Activated naive CD4-positive, alpha-beta T cell treated with anti-CD3 and anti-CD28 coated beads, Interleukin-2, amount 10 ng/mL, durations not matched to agents 7 days and 5 days (primary cell): ENCODE results near the gene TAC4.

Experiments
- CTCF ChIA-PET: fragments of 350-600 bp; sonication (Branson Sonifier 250); formaldehyde crosslinking; loops from one replicate; lab custom pipeline; 2021; ENCODE audit warnings: antibody characterized with exemption; lab: Charles Lee
- DNase-seq: peaks from one replicate; pipeline ENCODE4 v3.0.0-alpha.2; 2020
- H3K27ac Mint-ChIP-seq: one replicate; pipeline ENCODE4 v1.8.0; 2021; ENCODE audit warnings: mild to moderate bottlenecking, moderate library complexity, mixed read lengths
- H3K27me3 Mint-ChIP-seq: one replicate; pipeline ENCODE4 v1.8.0; 2021; ENCODE audit warnings: mild to moderate bottlenecking, mixed read lengths
- H3K36me3 Mint-ChIP-seq: one replicate; pipeline ENCODE4 v1.8.0; 2021; ENCODE audit warnings: mixed read lengths
- H3K4me1 Mint-ChIP-seq: one replicate; pipeline ENCODE4 v1.8.0; 2021; ENCODE audit warnings: mixed read lengths
- H3K4me3 Mint-ChIP-seq: one replicate; pipeline ENCODE4 v1.8.0; 2021; ENCODE audit warnings: mild to moderate bottlenecking, moderate library complexity, mixed read lengths
- H3K9me3 Mint-ChIP-seq: one replicate; pipeline ENCODE4 v1.8.0; 2021; ENCODE audit warnings: mixed read lengths

TAC4 gene

GRCh38 chr17:49866019-49866380 lies 18.1 kb upstream of the TAC4 start:
- Mint-ChIP-seq H3K4me3 (no peak overlapping the region), H3K27ac (no peak overlapping the region), H3K36me3 (no peaks in the 10 kb centered on the region), H3K4me1 (no peaks in the 10 kb centered on the region), H3K27me3 (peaks cover 33% of the 10 kb centered on the region), H3K9me3 (no peaks in the 10 kb centered on the region)
- DNase-seq = no peak
- CTCF ChIA-PET = interaction anchor here (1.1 to 1.5 kb wide), 2 partner anchors 14 to 131 kb away, joined by 3 to 6 read pairs; no protein-coding TSS in a partner anchor

- CTCF ChIA-PET = interaction anchor here (1.4 to 3.9 kb wide), 3 partner anchors 113 to 135 kb away, joined by 4 to 77 read pairs (median 27); no protein-coding TSS in a partner anchor
- no peaks in the 10 kb centered on the region for H3K4me1 Mint-ChIP-seq
- no peaks in the 10 kb centered on the region for H3K36me3 Mint-ChIP-seq
- no peak overlapping the region for H3K4me3 Mint-ChIP-seq
- no peak overlapping the region for H3K27ac Mint-ChIP-seq
- peaks cover 42% of the 10 kb centered on the region for H3K27me3 Mint-ChIP-seq
- no peak for DNase-seq
- no peaks in the 10 kb centered on the region for H3K9me3 Mint-ChIP-seq
Measured at GRCh38 chr17:49862781-49863331, 15.0 kb upstream of the TAC4 start.

- Mint-ChIP-seq H3K27me3 (peaks cover 39% of the 10 kb centered on the region), H3K36me3 (no peaks in the 10 kb centered on the region), H3K4me1 (no peaks in the 10 kb centered on the region), H3K27ac (no peak overlapping the region), H3K4me3 (no peak overlapping the region), H3K9me3 (no peaks in the 10 kb centered on the region)
- CTCF ChIA-PET = interaction anchor here (0.6 to 3.9 kb wide), 13 partner anchors 9 to 226 kb away, joined by 3 to 77 read pairs (median 3); no protein-coding TSS in a partner anchor
- peak; percentile 60 for DNase-seq
Measured at GRCh38 chr17:49861150-49861884, 13.4 kb upstream of the TAC4 start.

- DNase-seq = no peak
- Mint-ChIP-seq H3K36me3 (no peaks in the 10 kb centered on the region), H3K27me3 (peaks cover 40% of the 10 kb centered on the region), H3K27ac (no peak overlapping the region), H3K4me1 (no peaks in the 10 kb centered on the region), H3K4me3 (no peak overlapping the region), H3K9me3 (no peaks in the 10 kb centered on the region)
- CTCF ChIA-PET = interaction anchor here (0.7 to 3.9 kb wide), 6 partner anchors 8 to 137 kb away, joined by 3 to 77 read pairs (median 4); no protein-coding TSS in a partner anchor
Measured at GRCh38 chr17:49859991-49860953, 12.4 kb upstream of the TAC4 start.

GRCh38 chr17:49858796-49859195 lies 10.9 kb upstream of the TAC4 start:
- Mint-ChIP-seq H3K27ac (no peak overlapping the region), H3K9me3 (no peaks in the 10 kb centered on the region), H3K36me3 (no peaks in the 10 kb centered on the region), H3K27me3 (peaks cover 49% of the 10 kb centered on the region), H3K4me1 (no peaks in the 10 kb centered on the region), H3K4me3 (no peak overlapping the region)
- CTCF ChIA-PET = interaction anchor here (8.1 kb wide), 1 partner anchor 138 kb away, joined by 46 read pairs; the partner anchor contains the start of gene DLX3
- DNase-seq = no peak

- H3K4me3 Mint-ChIP-seq = no peak overlapping the region
- CTCF ChIA-PET = interaction anchor here (1.2 to 8.1 kb wide), 3 partner anchors 26 to 286 kb away, joined by 3 to 46 read pairs (median 4); partner anchors contain the start of gene DLX3
- H3K9me3 Mint-ChIP-seq = no peaks in the 10 kb centered on the region
- no peaks in the 10 kb centered on the region for H3K36me3 Mint-ChIP-seq
- H3K27ac Mint-ChIP-seq = no peak overlapping the region
- DNase-seq = no peak
- H3K27me3 Mint-ChIP-seq = peaks cover 61% of the 10 kb centered on the region
- H3K4me1 Mint-ChIP-seq = peaks cover 19% of the 10 kb centered on the region
Measured at GRCh38 chr17:49854126-49854525, 6.3 kb upstream of the TAC4 start.

GRCh38 chr17:49853470-49854015 lies 5.7 kb upstream of the TAC4 start:
- Mint-ChIP-seq H3K4me1 (peaks cover 19% of the 10 kb centered on the region), H3K27me3 (peaks cover 56% of the 10 kb centered on the region), H3K36me3 (no peaks in the 10 kb centered on the region), H3K9me3 (no peaks in the 10 kb centered on the region), H3K27ac (no peak overlapping the region), H3K4me3 (no peak overlapping the region)
- CTCF ChIA-PET = interaction anchor here (1.2 to 8.1 kb wide), 3 partner anchors 26 to 286 kb away, joined by 3 to 46 read pairs (median 4); partner anchors contain the start of gene DLX3
- no peak for DNase-seq

- H3K4me1 Mint-ChIP-seq = peaks cover 19% of the 10 kb centered on the region
- no peaks in the 10 kb centered on the region for H3K9me3 Mint-ChIP-seq
- H3K4me3 Mint-ChIP-seq = peak overlapping the region; percentile 88
- peak; percentile 77 for DNase-seq
- H3K27ac Mint-ChIP-seq = peak overlapping the region; percentile 81
- H3K36me3 Mint-ChIP-seq = peaks cover 2% of the 10 kb centered on the region
- CTCF ChIA-PET = interaction anchor here (0.6 to 8.1 kb wide), 9 partner anchors 9 to 295 kb away, joined by 3 to 46 read pairs (median 3); partner anchors contain the start of gene DLX3
- H3K27me3 Mint-ChIP-seq = peaks cover 51% of the 10 kb centered on the region
Measured at GRCh38 chr17:49851387-49852291, 3.8 kb upstream of the TAC4 start.

GRCh38 chr17:49850772-49851386 lies 3.0 kb upstream of the TAC4 start:
- Mint-ChIP-seq H3K36me3 (peaks cover 2% of the 10 kb centered on the region), H3K27me3 (peaks cover 51% of the 10 kb centered on the region), H3K4me1 (peaks cover 21% of the 10 kb centered on the region), H3K27ac (peak overlapping the region; percentile 84), H3K4me3 (peak overlapping the region; percentile 92), H3K9me3 (no peaks in the 10 kb centered on the region)
- CTCF ChIA-PET = interaction anchor here (0.6 to 8.1 kb wide), 9 partner anchors 25 to 294 kb away, joined by 3 to 46 read pairs (median 4); partner anchors contain the start of gene DLX3
- DNase-seq = peak; percentile 41

- CTCF ChIA-PET = interaction anchor here (0.6 to 1.4 kb wide), 6 partner anchors 10 to 540 kb away, joined by 3 to 5 read pairs (median 4); no protein-coding TSS in a partner anchor
- no peak overlapping the region for H3K27ac Mint-ChIP-seq
- DNase-seq = no peak
- peaks cover 26% of the 10 kb centered on the region for H3K4me1 Mint-ChIP-seq
- H3K36me3 Mint-ChIP-seq = peaks cover 2% of the 10 kb centered on the region
- no peaks in the 10 kb centered on the region for H3K9me3 Mint-ChIP-seq
- H3K4me3 Mint-ChIP-seq = peak overlapping the region; percentile 92
- H3K27me3 Mint-ChIP-seq = peaks cover 45% of the 10 kb centered on the region
Measured at GRCh38 chr17:49850218-49850610, 2.3 kb upstream of the TAC4 start.

- H3K4me3 Mint-ChIP-seq = no peak overlapping the region
- CTCF ChIA-PET = interaction anchor here (1.3 to 2.7 kb wide), 3 partner anchors 149 to 279 kb away, joined by 3 to 10 read pairs (median 4); no protein-coding TSS in a partner anchor
- H3K27me3 Mint-ChIP-seq = peaks cover 37% of the 10 kb centered on the region
- DNase-seq = no peak
- peaks cover 39% of the 10 kb centered on the region for H3K4me1 Mint-ChIP-seq
- no peaks in the 10 kb centered on the region for H3K9me3 Mint-ChIP-seq
- no peak overlapping the region for H3K27ac Mint-ChIP-seq
- H3K36me3 Mint-ChIP-seq = peaks cover 3% of the 10 kb centered on the region
Measured at GRCh38 chr17:49848739-49849138, 870 bp upstream of the TAC4 start.
